HG02981 (cell line): Measurements from ENCODE around the gene CAVIN2.

Experiments
- ATAC-seq: cut with Tn5 transposase; IDR thresholded peaks from one replicate; pipeline ENCODE4 v1.9.1; 2021; ENCODE audit warnings: mild to moderate bottlenecking, moderate library complexity; ENCODE audit not compliant: unreplicated experiment

CAVIN2 gene, protein sequence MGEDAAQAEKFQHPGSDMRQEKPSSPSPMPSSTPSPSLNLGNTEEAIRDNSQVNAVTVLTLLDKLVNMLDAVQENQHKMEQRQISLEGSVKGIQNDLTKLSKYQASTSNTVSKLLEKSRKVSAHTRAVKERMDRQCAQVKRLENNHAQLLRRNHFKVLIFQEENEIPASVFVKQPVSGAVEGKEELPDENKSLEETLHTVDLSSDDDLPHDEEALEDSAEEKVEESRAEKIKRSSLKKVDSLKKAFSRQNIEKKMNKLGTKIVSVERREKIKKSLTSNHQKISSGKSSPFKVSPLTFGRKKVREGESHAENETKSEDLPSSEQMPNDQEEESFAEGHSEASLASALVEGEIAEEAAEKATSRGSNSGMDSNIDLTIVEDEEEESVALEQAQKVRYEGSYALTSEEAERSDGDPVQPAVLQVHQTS

DNA sequence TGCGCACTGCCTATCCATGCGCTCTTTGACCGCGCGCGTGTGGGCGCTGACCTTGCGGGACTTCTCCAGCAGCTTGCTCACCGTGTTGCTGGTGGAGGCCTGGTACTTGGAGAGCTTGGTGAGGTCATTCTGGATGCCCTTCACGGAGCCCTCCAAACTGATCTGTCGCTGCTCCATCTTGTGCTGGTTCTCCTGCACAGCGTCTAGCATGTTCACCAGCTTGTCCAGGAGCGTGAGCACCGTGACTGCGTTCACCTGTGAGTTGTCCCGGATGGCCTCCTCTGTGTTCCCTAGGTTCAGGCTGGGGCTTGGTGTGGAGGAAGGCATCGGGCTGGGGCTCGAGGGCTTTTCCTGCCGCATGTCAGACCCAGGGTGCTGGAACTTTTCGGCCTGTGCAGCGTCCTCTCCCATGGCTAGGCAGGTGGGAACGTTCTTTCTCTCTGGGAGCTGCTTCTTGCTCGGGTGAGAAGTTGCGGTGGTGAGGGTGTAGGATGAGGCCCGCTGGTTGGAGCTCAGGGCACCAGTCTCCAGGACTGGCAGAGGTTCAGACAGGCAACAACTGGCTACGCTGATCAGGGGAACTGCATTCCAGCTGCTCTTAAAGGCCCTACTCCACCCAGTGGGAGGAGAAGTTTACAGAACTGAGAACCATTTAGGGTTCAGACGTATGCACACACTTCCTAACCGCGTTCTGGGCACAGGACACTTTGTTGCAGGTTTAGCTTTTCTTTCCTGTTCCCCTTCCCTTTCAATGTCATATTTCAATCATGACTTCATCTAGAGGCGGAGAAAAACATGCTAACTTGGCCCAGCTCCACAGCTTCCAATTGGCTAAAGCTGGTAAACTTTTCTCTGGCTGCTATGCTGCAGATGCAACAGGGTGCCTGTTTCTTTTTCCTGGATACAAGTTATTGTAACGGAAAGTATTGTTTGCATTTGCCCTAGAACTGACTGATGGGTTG, at the start of gene CAVIN2:
Gene CAVIN2, minus strand, starts transcription at position 574 of the 962 bp plus-strand sequence. Its CDS starts 163 bp downstream, at position 411.
- ATAC-seq, result no peak

DNA sequence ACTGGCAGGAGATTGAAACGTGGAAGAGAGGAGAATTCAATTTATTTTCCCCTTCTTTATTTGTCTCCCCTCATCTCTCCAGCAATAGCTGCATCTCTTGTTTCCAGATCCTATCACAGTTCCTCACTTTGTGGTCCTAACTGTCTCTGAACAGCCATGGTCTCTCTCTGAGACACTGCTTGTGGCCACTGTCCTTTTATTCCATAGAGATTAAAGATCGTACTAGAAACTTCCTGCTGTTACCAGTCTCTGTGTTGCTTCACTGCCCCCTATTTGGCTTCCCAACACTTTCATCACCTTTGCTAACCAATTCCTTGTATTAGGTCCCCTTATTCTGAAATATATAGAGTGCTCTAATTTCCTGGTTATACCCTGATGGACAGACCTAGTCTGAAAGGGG, 48.9 kb upstream of the CAVIN2 start:
- no peak for ATAC-seq

DNA sequence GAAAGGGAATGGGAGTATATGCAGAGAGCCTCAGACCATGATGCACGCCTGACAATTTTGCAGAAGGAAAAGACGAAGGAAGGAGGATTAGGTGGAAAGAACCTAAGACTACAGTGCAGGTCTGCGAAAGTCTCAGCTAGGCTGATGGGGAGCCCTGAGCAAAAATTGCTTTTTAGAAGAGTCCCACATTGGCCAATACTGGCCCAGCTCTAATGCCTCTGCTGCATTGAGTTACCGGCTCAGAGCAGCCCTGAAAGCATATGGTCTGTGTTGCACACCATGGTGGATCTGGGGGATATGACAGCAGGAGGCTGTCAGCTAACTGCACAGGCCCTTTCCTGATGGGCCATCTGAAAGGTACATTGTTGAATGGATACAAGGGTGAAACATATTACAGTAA, 48.3 kb upstream of the CAVIN2 start:
- ATAC-seq, result no peak

DNA sequence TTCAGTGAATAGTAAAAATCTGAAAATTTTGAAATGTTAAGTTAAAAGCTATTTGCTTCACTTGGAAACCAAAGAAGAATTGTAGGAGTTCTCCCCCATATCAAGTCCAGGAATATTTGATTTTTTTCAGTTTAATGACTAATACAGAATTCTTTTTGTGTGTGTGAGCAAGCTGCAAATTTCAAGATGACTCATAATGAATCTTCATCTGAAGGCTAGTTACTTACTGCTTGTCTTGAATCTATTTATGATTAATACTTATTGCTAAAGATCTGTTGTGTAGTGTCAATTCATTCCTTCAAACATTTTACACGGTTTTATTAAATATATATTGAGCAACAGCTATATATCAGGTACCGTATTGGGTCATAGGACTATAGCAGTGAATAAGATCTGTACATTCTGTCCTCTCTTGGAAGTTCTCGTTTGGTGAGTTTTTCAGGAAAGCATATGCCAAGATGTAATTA, 47.8 kb upstream of the CAVIN2 start:
- ATAC-seq, result no peak

DNA sequence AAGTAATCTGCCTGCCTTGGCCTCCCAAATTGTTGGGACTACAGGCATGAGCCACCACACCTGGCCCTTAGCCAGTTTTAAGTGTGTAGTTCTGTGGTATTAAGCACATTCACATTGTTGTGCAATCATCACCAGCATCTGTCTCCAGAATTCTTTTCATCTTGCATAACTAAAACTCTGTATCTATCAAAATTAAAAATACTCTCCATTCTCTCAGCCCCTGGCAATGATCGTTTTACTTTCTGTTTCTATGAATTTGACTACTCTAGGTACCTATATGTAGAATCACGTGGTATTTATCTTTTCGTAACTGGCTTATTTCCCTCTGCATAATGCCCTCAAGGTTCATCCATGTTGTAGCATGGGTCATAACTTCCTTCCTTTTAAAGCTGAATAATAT, 45.5 kb upstream of the CAVIN2 start:
- no peak for ATAC-seq

DNA sequence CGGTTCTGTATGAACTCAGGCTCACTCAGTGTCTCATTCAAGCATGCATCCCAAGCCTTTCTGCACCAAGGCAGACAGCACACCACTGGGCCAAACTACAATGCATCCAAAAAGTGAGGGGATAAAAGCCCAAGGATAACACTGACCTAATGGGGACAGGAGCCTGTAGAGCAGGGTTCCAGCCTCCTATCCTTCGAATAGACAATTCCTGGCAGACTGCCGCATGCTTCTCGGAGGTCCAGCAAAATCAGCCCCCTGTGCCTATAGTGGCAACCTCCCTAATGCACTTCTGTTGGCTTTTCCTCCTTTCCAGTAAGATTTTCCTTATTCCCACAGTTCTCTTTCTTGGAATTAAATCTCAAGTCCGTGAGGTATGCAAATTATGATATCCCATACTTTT, 44.8 kb upstream of the CAVIN2 start:
- no peak for ATAC-seq

DNA sequence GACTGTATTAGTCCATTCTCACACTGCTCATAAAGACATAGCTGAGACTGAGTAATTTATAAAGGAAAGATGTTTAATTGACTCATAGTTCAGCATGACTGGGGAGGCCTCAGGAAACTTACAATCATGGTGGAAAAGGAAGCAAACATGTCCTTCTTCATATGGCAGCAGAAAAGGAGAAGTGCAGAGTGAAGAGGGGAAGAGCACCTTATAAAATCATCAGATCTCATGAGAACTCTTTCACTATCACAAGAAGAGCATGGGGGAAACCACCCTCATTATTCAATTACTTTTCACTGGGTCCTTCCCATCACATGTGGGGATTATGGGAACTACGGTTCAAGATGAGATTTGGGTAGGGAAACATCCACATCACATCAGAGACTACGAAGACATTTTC, 43.0 kb upstream of the CAVIN2 start:
- no peak for ATAC-seq

DNA sequence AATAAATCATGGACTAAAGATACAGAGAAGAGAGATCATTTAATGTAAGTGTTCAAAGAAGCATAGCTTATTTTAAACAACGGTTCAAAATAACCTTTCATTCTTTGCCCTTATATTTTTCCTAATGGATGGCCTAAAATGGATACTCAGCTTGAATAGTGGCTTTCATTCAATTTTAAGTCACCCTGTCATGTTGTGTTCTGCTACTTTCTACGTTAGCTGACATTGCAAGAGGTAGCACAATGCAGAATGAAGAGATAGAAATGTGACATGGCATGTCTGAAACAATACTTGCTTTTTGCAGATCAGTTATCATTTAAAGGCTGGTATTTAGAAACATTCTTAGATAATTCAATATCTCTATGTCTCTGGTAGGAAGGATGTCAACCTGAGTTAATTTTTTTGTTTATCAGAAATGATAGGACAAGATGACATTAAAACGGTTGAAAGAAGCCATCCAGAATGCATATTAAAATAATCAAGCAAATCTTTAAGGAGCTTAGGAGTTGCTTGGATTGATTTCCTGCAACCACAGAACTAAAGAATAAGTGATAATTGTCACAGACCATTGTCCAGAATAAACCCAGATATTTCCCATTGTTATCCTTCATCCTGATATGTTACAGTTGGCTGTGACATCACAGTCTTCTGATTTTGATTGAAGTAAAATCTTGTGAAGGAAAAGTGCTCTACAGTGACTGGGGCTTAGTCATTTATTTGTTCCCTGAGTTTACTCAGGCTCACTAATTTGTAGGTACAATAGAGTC, 41.7 kb upstream of the CAVIN2 start:
- ATAC-seq, result no peak

DNA sequence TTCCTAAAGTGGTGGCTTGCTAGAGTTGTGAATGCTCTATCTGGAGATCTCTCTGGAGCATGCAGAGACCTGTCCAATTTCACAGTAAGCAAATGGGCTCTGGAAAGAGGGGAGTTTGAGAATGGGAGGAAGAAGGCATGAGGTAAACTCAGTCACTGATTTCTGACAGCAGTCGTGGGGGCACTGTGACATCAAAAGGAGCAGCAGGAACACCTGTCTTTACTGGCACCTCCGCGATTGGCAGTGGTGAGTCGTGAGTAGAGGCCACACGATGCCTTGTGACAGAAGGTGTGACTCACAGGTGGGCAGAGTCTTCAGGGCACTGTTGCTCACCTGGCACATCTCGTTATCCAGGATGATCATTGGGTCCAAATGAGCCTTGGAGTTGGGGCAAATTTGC, 38.8 kb upstream of the CAVIN2 start:
- ATAC-seq, result no peak

DNA sequence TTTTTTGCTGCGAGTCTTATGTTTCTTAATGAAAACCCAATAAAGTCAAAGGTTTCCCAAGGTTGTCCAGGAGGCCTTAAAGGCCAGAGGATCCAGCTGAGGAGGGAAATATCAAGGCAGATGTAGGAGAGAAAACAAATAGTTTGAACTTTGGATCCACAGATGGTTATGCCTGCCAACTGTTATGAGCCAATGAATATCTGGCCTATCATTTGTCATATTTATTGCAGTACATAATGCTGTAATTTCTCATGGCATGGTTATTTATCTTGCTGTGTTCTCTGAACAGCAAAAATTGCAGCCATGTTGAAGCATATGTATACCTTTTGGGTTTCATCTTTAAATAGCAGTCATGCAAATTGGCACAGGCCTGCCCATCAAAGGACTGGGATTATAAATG, 38.2 kb upstream of the CAVIN2 start:
- ATAC-seq, result no peak

DNA sequence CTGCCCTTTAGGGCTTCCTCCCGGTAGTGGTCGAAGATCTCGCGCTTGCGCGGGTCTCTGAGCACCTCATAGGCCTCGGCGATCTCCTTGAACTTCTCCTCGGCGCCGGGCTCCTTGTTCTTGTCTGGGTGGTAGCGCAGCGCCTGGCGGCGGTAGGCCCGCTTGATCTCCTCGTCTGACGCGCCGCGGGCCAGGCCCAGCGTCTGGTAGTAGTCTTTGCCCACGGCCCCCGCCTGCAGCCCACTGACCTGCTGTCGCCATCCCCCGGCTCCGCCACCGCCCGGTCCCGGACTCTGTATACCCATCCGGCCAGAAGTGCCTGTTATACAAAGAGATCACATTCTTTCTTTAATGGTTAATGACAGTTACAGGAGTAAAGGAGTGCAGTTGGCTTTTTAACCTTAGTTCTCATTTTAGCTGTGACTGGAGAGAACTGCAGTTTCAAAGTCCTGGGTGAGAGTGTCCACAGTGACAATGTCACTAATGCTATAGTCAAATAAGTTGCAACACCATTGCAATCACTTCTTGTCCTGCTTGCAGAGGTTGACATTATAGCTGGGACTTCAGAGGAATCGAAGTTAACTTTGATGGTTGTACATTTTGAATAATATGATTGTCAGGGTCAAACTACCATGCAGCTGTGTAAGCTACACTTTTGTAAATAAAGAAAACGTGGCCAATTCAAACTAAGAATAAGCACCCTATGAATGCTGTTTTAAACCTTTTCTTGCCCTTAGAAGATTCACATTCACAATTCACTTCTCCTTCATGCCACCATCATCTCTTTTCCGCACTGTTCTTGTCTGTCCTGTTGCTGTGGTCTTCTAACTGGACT, 35.3 kb upstream of the CAVIN2 start:
- no peak for ATAC-seq

DNA sequence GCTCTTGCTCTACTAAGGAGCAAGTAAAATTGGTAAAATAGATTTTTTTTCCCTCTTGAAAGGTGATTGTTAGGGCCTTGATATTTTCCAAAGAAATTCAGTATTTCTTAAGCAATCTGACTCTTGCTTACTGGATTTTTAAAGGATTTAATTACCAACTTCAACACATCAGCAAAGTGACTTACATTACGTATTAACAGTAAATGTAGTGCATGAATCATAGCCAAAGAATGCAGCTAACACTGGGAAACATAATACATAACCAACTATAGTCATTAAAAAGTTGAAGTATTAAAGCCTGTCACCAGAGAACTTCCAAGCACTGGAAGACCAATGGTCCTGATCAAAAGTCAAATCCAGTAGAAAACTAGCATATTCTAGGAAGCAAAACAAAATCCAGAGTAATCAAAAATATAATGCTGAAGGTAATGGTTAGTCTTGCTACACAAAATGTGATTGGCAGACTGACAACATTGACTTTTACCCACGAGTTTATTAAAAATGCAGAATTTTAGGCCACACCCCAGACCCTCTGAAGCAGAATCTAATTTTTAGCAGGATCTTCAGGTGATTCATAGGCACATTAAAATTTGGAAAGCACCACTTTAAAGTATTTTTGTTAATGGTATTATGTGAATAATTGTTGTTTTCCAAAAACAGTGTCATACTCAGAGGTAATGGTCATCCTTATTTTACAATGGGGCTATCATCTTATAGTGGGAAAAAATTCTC, 31.8 kb upstream of the CAVIN2 start:
- no peak for ATAC-seq

DNA sequence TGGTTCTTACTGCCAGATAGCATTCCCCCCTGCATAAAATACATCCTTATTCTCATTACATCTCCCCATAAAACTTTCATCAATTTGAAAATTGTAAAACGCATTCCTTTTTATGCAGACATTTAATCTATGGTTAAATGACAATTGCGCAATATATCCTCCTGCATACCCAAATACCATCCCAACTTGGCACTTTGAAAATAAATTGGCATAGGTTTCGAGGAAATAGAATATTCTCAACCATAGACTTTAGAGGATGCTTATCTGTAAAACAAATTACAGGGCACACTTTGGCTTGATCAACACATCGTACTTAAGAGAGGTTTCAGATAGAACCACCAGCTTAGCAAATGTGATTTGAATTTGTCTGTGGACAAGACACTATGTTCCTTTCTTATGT, 31.0 kb upstream of the CAVIN2 start:
- ATAC-seq, result no peak

DNA sequence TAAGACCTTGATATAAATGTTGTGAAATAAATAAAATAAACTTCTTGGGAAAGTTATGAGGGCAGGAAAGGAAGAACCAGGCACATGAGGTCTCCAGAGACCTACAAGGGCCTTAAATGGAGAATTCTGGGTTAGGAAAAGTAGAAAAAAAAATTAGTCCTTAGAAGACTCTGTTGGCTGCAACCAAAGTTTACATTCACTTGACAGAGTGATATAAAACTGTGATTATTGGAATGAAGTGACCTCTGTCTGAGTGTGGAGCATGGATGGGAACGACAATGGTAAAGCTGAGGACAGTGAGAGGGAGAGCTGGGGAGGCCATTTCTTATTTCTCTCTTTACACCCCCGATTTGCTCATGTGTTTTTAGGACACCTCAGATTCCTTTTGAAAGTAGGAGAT, 29.0 kb upstream of the CAVIN2 start:
- no peak for ATAC-seq

DNA sequence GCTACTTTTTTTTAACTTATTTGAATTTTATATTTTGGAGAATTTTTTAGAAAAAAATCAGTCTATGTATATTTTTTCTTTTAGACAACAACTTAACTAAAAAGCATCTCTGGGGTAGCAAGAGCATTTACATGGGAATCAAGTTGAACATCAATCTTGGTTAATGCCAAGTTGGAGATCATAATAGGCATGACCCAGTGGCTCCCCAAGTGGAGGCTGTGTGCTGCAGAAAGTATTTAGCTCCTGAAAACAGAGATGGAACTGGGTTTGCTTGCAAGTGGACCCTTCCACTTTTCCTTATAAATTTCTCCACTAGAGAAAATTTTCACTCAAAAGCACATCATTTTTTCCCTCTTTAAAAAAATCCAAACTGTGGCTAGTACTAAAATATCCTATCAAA, 23.9 kb upstream of the CAVIN2 start:
- no peak for ATAC-seq

DNA sequence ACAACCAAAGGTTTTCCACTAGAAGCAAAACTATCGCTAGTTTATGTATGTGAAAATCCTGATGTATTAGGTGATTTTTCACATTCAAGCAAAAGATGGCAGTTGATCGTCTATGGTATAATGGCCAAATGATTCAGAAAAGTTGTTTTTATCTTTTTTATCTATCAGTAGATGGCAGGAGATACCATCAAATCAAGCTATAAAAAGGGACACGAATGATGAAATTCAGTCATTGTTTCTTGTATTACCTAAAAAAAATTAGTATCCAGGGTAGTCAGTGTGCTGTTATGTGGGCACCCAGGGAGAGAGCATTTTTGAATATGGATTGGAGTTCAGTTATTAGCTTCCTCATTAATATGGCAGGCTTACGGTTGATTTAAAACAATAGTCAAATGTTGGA, 22.9 kb upstream of the CAVIN2 start:
- no peak for ATAC-seq

DNA sequence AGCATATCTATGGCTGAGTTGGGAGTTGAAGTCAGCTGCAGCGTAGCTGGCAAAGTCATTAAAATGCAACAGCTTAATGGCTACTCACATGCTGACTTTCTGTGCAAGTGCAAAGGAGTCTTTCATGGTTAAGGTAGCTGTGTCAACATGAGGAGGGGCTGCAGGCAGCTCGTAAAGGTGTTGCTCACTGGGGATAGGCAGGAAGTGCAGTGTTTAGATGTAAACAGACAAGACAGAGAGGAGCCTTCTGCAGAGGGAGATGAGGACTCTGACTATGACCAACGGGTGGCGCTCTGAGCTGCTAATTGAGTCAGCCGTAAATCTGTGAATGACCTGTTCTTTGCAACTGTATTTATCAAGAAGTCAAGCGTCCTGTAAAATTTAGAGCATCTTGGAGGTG, 22.3 kb upstream of the CAVIN2 start:
- no peak for ATAC-seq

DNA sequence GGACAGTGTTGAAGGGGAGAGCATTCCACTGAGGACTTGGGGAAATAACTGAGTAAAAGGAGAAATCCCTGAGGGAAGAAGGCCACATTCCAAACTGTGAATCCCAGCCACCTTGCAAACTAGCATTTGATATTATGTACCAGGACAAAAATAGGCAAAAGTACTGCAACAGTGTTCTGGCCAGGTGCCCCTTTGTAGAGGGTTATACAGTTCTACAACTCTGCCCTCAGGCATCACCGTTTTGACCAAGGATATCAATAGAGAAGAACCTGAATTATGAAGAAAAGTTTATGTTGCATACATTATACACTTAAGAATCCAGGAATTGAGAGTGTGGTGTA, 20.6 kb upstream of the CAVIN2 start:
- no peak for ATAC-seq

DNA sequence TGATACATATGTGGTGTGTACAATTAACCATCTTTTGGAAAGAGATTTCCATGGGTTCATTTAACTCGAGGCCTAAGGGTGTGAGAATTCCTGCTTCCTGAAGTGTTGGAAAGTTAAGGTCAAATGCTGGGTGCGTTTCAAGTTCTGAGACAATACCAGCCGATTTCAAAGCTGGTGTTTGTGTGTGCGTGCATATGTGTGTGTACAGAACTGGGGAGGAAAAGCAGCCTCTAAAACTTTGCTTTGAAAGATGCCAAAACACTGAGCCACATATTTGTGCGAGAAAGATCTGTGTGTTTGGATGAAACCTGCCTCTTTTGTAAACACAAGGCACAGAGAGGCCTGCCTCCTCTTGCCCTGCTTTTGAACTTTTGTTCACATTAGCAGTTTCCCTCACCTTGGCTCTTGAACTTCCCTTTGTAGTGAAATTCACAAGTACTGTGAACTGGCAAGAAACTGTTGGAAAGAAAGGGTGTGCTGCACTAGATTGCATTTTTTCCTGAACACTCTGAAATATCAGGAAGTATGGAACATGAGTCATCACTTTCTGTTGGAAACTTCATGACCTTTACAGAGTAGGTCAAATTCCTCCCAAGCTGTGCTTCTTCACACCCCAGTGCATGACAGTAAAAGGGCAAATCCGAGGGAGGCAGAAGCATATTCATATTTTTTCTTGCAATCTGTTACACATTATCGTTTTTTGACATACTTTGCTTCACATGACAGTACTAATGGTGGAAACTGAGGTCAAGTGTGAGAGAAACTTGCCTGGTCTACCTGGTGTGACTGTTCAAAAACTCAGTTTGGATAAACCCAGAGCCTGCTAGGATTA, 20.0 kb upstream of the CAVIN2 start:
- no peak for ATAC-seq
